HG03280 (cell line): ENCODE measurements around the gene PGA5.

ENCODE experiments used
- ATAC-seq: cut with Tn5 transposase; IDR thresholded peaks from one replicate; pipeline ENCODE4 v1.9.1; 2021; ENCODE audit warnings: mild to moderate bottlenecking, moderate library complexity; ENCODE audit not compliant: unreplicated experiment

PGA5 gene

DNA sequence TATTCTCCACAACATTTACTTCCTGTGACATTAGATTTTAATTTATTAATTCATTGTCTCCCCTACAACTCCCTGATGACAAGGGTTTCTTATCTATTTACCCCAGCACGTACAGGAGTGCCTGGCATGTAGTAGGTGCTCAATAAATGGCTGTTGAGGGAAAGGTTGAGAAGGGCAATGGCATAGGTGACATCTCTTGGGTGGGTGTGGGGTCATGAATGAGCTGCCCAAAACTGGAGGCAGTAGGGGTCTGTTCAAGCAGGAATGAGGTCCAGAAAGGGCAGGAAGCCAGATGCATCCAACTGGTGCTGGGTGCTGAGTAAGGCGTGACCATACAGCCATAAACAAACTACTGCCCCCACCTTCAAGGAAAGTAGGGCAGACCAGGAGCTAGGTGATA, 51.4 kb downstream of the PGA5 start:
- ATAC-seq: no peak

DNA sequence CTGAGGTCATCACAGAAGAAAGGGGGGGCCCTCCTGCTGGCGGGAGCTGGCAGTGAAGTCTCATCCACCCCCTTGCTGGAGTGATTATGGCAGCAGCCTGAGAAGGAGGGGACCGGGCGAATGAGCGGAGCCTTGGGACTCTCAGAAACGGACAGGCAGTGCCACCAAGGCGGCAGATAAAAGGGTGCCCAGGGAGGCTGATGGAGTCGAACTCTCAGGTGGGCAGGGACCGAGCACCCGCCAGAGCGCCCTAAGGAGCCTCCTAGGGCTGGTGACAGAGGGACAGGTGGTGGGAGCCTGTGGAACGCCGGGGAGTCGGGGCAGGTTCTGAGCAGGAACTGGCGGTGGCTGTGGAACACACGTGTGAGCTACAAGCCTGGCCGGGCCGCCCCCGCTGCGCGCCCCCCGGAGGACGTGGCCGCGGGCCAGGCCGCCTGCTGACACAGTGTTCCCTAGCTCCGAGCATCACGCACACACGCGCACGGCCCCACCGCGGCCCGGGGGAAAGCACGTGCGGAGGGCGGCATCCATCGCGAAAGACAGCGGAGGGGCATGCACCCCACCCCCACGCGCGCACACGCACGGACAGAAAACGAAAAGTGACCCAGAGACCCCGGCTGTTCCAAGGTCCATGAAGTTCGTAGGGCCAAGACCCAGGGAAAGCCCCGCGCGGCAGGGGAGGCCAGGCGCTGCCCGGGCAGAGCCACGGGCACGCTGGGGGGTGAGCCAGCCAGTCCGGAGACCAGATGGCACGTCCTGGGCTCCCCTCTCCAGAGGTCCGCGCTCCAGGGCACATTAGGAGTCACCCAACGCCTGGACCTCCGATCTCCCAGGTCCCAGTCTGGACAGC, 53.1 kb downstream of the PGA5 start:
- peak; percentile 22 for ATAC-seq

GRCh38 chr11:61294717-61295595, 54.0 kb downstream of the PGA5 start, which contains the start of gene VWCE:
Gene VWCE (minus strand): TSS chr11:61295316. CDS start chr11:61295037, 279 bp downstream.
- peak; percentile 75 for ATAC-seq

DNA sequence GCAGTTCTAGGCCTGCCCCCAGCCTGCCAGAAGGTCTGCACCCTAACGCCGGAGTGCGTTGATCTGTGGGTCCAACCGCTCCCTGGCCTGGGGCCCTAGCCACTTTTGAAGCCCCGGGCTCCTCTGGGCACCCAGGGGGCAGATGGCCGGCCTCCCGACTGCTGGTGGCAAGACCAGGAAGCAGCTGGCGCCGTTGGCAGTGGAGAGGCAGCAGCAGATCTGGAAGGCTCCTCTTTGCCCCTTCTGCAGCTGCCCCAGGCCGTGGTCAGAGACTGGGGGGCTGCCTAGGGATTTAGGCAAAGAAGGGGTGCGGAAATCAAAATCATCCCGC, 54.6 kb downstream of the PGA5 start:
- ATAC-seq: no peak

- no peak for ATAC-seq
Measured at GRCh38 chr11:61297341-61297740, 56.4 kb downstream of the PGA5 start.

DNA sequence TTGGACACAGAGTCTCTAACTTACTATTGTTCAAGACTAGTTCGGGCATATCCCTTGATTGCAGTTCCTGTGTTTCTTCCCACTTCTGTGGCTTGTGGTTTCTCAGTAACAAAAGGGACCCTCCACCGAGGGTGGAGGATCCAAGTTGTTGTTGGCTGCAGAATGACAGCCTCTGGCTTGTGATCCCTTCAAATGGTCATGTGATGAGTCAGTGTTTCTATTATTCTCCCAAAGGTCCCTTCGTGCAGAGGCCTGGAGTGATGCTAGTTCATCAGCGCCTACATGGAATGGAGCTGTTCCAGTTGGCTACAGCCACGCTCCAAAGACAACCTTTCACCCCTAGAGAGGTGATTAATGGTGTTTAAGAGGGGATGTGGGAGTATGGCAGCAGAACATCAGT, 56.8 kb downstream of the PGA5 start:
- ATAC-seq: no peak

DNA sequence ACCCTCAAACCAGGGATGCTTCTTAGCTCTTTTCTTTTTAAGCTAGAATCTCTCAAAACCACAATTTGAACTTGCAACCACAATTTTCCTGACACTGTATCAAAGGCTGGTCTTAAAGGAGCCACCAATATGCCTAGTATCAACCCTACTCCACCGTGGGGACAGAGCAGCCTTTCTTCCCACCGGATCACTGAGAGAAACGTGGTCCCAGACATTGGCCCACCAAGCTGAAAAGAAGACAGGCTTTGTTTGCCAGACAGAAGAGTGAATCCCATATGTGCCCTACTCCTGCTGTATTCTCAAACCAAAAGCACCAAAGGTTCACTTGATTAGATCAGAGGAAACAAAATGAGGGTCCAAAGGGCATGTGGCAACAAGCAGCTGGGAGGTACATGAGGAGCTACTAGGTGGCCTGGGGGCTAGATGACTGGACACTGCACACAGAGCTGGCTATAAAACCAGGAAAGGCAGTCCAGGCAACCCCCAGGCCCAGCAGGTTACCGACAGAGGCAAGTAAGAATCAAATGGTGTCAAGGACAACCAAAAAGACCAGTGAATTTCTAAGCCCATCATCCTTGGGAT, 57.8 kb downstream of the PGA5 start:
- ATAC-seq: no peak
